ENCODE results near the gene S100A11. TPM values are rescaled to one million over a fixed set of nuclear protein-coding genes. Genes with fewer than 3 reads are reported as not detected.
"Not testable (repeated sequence)": the region's sequence is repeated elsewhere in the genome, so short reads cannot be mapped to it uniquely, and the experiment has no call there.

S100A11 gene
- 100 to 1,000 TPM in 3 of 4 donors, 10 to 100 TPM in 1; 56.3 to 144 (median 113) TPM for total RNA-seq
- 227 TPM for polyA plus RNA-seq
- long read RNA-seq, donor 1, transcript S100A11-201 (3 exons, 594 nt), result major isoform, 48 of 49 reads
- long read RNA-seq, donor 1, partial matches to known transcripts, result 1 of 49 reads
- long read RNA-seq, donor 1, other reads (novel, unspliced or antisense), result 0 of 49 reads
- long read RNA-seq, donor 2, transcript S100A11-201 (3 exons, 594 nt), result major isoform, 52 of 53 reads
- long read RNA-seq, donor 2, partial matches to known transcripts, result 1 of 53 reads
- long read RNA-seq, donor 2, other reads (novel, unspliced or antisense), result 0 of 53 reads
- long read RNA-seq, donor 3, transcript S100A11-201 (3 exons, 594 nt), result major isoform, 17 of 20 reads
- long read RNA-seq, donor 3, partial matches to known transcripts, result 2 of 20 reads
- long read RNA-seq, donor 3, other reads (novel, unspliced or antisense), result 1 of 20 reads
- long read RNA-seq, donor 4, transcript S100A11-201 (3 exons, 594 nt), result major isoform, 18 of 19 reads
- long read RNA-seq, donor 4, partial matches to known transcripts, result 1 of 19 reads
- long read RNA-seq, donor 4, other reads (novel, unspliced or antisense), result 0 of 19 reads

GRCh38 chr1:152036267-152037216 lies at the start of gene S100A11:
Gene S100A11 (minus strand): TSS chr1:152037004. CDS start chr1:152036915, 89 bp downstream.
- ATAC-seq, result peak; percentile 98
- intact Hi-C loops (cut with DNase I), result no loop called here
- WGBS, result under 1% methylated on average over 53 of the region's 53 CpGs

GRCh38 chr1:152084853-152085252 lies 48.0 kb upstream of the S100A11 start:
- intact Hi-C loops (cut with DNase I), result no loop called here
- DNase-seq (no peak), ATAC-seq (no peak)
- no peak overlapping the region for H3K4me3 ChIP-seq (ENCODE audit: low read length)
- H3K4me1 ChIP-seq (ENCODE audit: control insufficient read depth, insufficient read depth, low read length), result no peaks in the 10 kb centered on the region
- H3K9me3 ChIP-seq (ENCODE audit: control insufficient read depth, low read length), result no peaks in the 10 kb centered on the region
- no peak overlapping the region for H3K27ac ChIP-seq (ENCODE audit: low read length)
- WGBS, result 34% methylated on average over 1 of the region's 1 CpG
- peaks cover 3% of the 10 kb centered on the region for H3K27me3 ChIP-seq (ENCODE audit: control insufficient read depth, insufficient read depth)

More at GRCh38 chr1:152036267-152037216, at the start of gene S100A11:
- DNase-seq, result peak; percentile 96 to 98 (median 97)
- Histone ChIP-seq H3K27me3 (ENCODE audit: control insufficient read depth, insufficient read depth) (no peaks in the 10 kb centered on the region), H3K27ac (ENCODE audit: low read length) (peak within 1 kb of the TSS; percentile 86), H3K4me3 (ENCODE audit: low read length) (peak within 1 kb of the TSS; percentile 96), H3K4me1 (ENCODE audit: control insufficient read depth, insufficient read depth, low read length) (no peaks in the 10 kb centered on the region), H3K9me3 (ENCODE audit: control insufficient read depth, low read length) (no peaks in the 10 kb centered on the region)

- 91% methylated on average over 17 of the region's 17 CpGs for WGBS
- DNase-seq; intact Hi-C loops (cut with DNase I); H3K4me1 ChIP-seq (ENCODE audit: control insufficient read depth, insufficient read depth, low read length); H3K4me3 ChIP-seq (ENCODE audit: low read length); H3K9me3 ChIP-seq (ENCODE audit: control insufficient read depth, low read length); ATAC-seq; H3K27me3 ChIP-seq (ENCODE audit: control insufficient read depth, insufficient read depth); H3K27ac ChIP-seq (ENCODE audit: low read length): not testable (repeated sequence)
Measured at GRCh38 chr1:152081026-152081425, 44.2 kb upstream of the S100A11 start.

GRCh38 chr1:152080494-152080893 lies 43.7 kb upstream of the S100A11 start:
- DNase-seq; H3K9me3 ChIP-seq (ENCODE audit: control insufficient read depth, low read length); intact Hi-C loops (cut with DNase I); H3K27me3 ChIP-seq (ENCODE audit: control insufficient read depth, insufficient read depth); H3K27ac ChIP-seq (ENCODE audit: low read length); ATAC-seq; H3K4me1 ChIP-seq (ENCODE audit: control insufficient read depth, insufficient read depth, low read length); H3K4me3 ChIP-seq (ENCODE audit: low read length): not testable (repeated sequence)
- 89% methylated on average over 17 of the region's 17 CpGs for WGBS

GRCh38 chr1:152078831-152079441 lies 42.1 kb upstream of the S100A11 start:
- no peaks in the 10 kb centered on the region for H3K9me3 ChIP-seq (ENCODE audit: control insufficient read depth, low read length)
- intact Hi-C loops (cut with DNase I), result no loop called here
- 84% methylated on average over 24 of the region's 24 CpGs for WGBS

GRCh38 chr1:152072311-152072710 lies 35.5 kb upstream of the S100A11 start:
- Histone ChIP-seq H3K9me3 (ENCODE audit: control insufficient read depth, low read length) (no peaks in the 10 kb centered on the region), H3K4me1 (ENCODE audit: control insufficient read depth, insufficient read depth, low read length) (no peaks in the 10 kb centered on the region), H3K4me3 (ENCODE audit: low read length) (no peak overlapping the region), H3K27me3 (ENCODE audit: control insufficient read depth, insufficient read depth) (peaks cover 4% of the 10 kb centered on the region), H3K27ac (ENCODE audit: low read length) (no peak overlapping the region)
- WGBS, result 77% methylated on average over 3 of the region's 3 CpGs
- intact Hi-C loops (cut with DNase I), result no loop called here
- no peak for DNase-seq
- no peak for ATAC-seq

More at GRCh38 chr1:152078831-152079441, 42.1 kb upstream of the S100A11 start:
- no peaks in the 10 kb centered on the region for H3K4me1 ChIP-seq (ENCODE audit: control insufficient read depth, insufficient read depth, low read length)
- no peak overlapping the region for H3K27ac ChIP-seq (ENCODE audit: low read length)
- DNase-seq (peak in 2 of 3 donors; percentile 22 to 44), ATAC-seq (no peak)
- H3K27me3 ChIP-seq (ENCODE audit: control insufficient read depth, insufficient read depth), result no peaks in the 10 kb centered on the region
- no peak overlapping the region for H3K4me3 ChIP-seq (ENCODE audit: low read length)

GRCh38 chr1:152071123-152071522 lies 34.3 kb upstream of the S100A11 start:
- H3K27ac ChIP-seq (ENCODE audit: low read length), result no peak overlapping the region
- no peaks in the 10 kb centered on the region for H3K4me1 ChIP-seq (ENCODE audit: control insufficient read depth, insufficient read depth, low read length)
- no peaks in the 10 kb centered on the region for H3K9me3 ChIP-seq (ENCODE audit: control insufficient read depth, low read length)
- intact Hi-C loops (cut with DNase I), result no loop called here
- ATAC-seq, result no peak
- peaks cover 4% of the 10 kb centered on the region for H3K27me3 ChIP-seq (ENCODE audit: control insufficient read depth, insufficient read depth)
- 54% methylated on average over 3 of the region's 3 CpGs for WGBS
- no peak overlapping the region for H3K4me3 ChIP-seq (ENCODE audit: low read length)
- DNase-seq, result no peak

- Histone ChIP-seq H3K4me3 (ENCODE audit: low read length) (no peak overlapping the region), H3K4me1 (ENCODE audit: control insufficient read depth, insufficient read depth, low read length) (no peaks in the 10 kb centered on the region), H3K27me3 (ENCODE audit: control insufficient read depth, insufficient read depth) (peaks cover 4% of the 10 kb centered on the region), H3K9me3 (ENCODE audit: control insufficient read depth, low read length) (no peaks in the 10 kb centered on the region), H3K27ac (ENCODE audit: low read length) (no peak overlapping the region)
- intact Hi-C loops (cut with DNase I), result no loop called here
- DNase-seq, result no peak
- no peak for ATAC-seq
- 64% methylated on average over 1 of the region's 1 CpG for WGBS
Measured at GRCh38 chr1:152067929-152068328, 31.1 kb upstream of the S100A11 start.

- H3K4me1 ChIP-seq (ENCODE audit: control insufficient read depth, insufficient read depth, low read length), result no peaks in the 10 kb centered on the region
- H3K27me3 ChIP-seq (ENCODE audit: control insufficient read depth, insufficient read depth), result peaks cover 4% of the 10 kb centered on the region
- DNase-seq (no peak), ATAC-seq (no peak)
- H3K4me3 ChIP-seq (ENCODE audit: low read length), result no peak overlapping the region
- H3K9me3 ChIP-seq (ENCODE audit: control insufficient read depth, low read length), result no peaks in the 10 kb centered on the region
- intact Hi-C loops (cut with DNase I), result no loop called here
- H3K27ac ChIP-seq (ENCODE audit: low read length), result no peak overlapping the region
Measured at GRCh38 chr1:152067150-152067549, 30.3 kb upstream of the S100A11 start.

- Histone ChIP-seq H3K27me3 (ENCODE audit: control insufficient read depth, insufficient read depth) (peaks cover 5% of the 10 kb centered on the region), H3K4me3 (ENCODE audit: low read length) (no peak overlapping the region), H3K9me3 (ENCODE audit: control insufficient read depth, low read length) (no peaks in the 10 kb centered on the region), H3K4me1 (ENCODE audit: control insufficient read depth, insufficient read depth, low read length) (no peaks in the 10 kb centered on the region), H3K27ac (ENCODE audit: low read length) (no peak overlapping the region)
- ATAC-seq, result no peak
- intact Hi-C loops (cut with DNase I), result no loop called here
- no peak for DNase-seq
Measured at GRCh38 chr1:152061952-152062351, 25.1 kb upstream of the S100A11 start.
